MM.1S (cell line): ENCODE results near the gene IPMK.

Source experiments
- EZH2 ChIP-seq: fragments of 300-600 bp; sonication (generic); optimal IDR thresholded peaks from 2 replicates; pipeline ENCODE3; 2017; ENCODE audit warnings: low read depth, mild to moderate bottlenecking, antibody characterized with exemption, low read length, mixed read lengths
- EZH2phosphoT487 ChIP-seq: fragments of 300-600 bp; sonication (generic); IDR thresholded peaks from 2 replicates; pipeline ENCODE4 v1.6.1; 2018; ENCODE audit warnings: antibody characterized with exemption, low read length
- TF ChIP-seq, protein P1 (sequence below): fragments of 300-600 bp; sonication (generic); IDR thresholded peaks from 2 replicates; pipeline ENCODE4 v1.5.1; 2016; ENCODE audit warnings: antibody characterized with exemption, low read length, mixed read lengths

DNA sequence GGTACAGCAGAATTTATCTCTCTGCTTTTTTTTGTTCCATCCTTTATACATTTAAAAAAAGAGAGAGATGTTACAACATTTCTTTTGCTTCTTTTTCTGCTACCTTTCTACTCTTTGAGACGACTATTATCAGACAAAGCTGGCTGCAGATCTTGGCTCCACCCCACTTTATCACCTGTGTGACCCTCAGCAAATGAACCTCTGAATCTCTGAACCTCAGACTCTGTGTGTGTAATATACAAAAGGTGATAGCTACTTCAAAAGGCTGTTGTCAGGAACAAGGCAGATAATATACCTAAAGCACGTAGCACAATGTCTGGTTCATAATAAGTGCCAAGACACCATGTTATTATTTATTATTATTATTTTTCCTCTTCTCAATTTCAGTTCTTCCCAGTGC lies 34.6 kb upstream of the IPMK start:
- TF ChIP-seq, protein P1, sequence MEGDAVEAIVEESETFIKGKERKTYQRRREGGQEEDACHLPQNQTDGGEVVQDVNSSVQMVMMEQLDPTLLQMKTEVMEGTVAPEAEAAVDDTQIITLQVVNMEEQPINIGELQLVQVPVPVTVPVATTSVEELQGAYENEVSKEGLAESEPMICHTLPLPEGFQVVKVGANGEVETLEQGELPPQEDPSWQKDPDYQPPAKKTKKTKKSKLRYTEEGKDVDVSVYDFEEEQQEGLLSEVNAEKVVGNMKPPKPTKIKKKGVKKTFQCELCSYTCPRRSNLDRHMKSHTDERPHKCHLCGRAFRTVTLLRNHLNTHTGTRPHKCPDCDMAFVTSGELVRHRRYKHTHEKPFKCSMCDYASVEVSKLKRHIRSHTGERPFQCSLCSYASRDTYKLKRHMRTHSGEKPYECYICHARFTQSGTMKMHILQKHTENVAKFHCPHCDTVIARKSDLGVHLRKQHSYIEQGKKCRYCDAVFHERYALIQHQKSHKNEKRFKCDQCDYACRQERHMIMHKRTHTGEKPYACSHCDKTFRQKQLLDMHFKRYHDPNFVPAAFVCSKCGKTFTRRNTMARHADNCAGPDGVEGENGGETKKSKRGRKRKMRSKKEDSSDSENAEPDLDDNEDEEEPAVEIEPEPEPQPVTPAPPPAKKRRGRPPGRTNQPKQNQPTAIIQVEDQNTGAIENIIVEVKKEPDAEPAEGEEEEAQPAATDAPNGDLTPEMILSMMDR = no peak
- no peak for TF ChIP-seq EZH2phosphoT487
- no peak for TF ChIP-seq EZH2
